ENCODE results near the gene SYT7.

DNA sequence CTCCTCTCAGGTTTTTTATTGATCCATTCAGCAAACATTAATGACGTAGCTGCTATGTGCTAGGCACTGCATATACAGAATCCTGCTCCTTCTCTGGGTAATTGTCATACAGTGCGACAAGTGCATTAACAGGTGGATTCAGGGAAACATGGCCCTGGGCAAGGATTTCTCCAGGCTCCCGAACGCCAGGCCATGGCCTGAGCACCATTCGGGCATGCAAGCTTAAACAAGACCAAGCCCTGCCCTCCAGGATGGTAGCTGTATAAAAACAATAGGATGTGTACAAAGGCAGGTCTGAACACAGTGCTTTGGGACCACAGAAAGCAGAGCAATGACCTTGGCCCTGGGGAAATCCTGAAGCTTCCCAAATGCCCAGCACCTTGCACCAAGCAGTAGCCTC is 9.1 kb upstream of the SYT7 start:
- TF ChIP-seq, protein P1, sequence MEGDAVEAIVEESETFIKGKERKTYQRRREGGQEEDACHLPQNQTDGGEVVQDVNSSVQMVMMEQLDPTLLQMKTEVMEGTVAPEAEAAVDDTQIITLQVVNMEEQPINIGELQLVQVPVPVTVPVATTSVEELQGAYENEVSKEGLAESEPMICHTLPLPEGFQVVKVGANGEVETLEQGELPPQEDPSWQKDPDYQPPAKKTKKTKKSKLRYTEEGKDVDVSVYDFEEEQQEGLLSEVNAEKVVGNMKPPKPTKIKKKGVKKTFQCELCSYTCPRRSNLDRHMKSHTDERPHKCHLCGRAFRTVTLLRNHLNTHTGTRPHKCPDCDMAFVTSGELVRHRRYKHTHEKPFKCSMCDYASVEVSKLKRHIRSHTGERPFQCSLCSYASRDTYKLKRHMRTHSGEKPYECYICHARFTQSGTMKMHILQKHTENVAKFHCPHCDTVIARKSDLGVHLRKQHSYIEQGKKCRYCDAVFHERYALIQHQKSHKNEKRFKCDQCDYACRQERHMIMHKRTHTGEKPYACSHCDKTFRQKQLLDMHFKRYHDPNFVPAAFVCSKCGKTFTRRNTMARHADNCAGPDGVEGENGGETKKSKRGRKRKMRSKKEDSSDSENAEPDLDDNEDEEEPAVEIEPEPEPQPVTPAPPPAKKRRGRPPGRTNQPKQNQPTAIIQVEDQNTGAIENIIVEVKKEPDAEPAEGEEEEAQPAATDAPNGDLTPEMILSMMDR (IDR thresholded peaks at IDR 0.05 in 2 of 3, conservative IDR thresholded peaks at IDR 0.05 in 1 of 3; ENCODE audit: control insufficient read depth in 2 of 3, extremely low read depth in 1 of 3, insufficient read depth in 1 of 3, low read depth in 3 of 3, low read length in 3 of 3) = no peak
- no peak for TF ChIP-seq POLR2AphosphoS2 (IDR thresholded peaks at IDR 0.05; ENCODE audit: low read depth, low read length)

Measured in GM12878 (cell line).